Measurements from ENCODE around the gene VWA3B.

DNA sequence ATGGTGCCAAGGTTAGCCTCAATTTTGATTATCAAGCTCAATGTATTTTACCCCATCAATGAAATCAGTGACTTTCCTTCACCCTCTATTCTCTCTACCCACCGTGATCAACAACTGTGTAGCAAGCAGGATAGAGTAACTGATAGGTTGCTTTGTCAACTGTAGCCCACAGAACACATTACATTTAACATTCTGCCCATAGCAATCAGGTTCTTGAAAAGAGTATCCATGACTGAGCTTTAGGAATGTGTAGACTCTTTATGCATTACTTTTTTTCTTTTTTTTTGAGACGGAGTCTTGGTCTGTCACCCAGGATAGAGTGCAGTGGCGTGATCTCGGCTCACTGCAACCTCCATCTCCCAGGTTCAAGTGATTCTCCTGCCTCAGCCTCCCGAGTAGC lies 19.8 kb upstream of the VWA3B start:
- TF ChIP-seq, protein P1, sequence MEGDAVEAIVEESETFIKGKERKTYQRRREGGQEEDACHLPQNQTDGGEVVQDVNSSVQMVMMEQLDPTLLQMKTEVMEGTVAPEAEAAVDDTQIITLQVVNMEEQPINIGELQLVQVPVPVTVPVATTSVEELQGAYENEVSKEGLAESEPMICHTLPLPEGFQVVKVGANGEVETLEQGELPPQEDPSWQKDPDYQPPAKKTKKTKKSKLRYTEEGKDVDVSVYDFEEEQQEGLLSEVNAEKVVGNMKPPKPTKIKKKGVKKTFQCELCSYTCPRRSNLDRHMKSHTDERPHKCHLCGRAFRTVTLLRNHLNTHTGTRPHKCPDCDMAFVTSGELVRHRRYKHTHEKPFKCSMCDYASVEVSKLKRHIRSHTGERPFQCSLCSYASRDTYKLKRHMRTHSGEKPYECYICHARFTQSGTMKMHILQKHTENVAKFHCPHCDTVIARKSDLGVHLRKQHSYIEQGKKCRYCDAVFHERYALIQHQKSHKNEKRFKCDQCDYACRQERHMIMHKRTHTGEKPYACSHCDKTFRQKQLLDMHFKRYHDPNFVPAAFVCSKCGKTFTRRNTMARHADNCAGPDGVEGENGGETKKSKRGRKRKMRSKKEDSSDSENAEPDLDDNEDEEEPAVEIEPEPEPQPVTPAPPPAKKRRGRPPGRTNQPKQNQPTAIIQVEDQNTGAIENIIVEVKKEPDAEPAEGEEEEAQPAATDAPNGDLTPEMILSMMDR (IDR thresholded peaks at IDR 0.05; ENCODE audit: poor library complexity), result no peak
- TF ChIP-seq EZH2 (IDR thresholded peaks at IDR 0.05; ENCODE audit: borderline replicate concordance), result no peak
